ENCODE measurements around the gene LMNTD1.

DNA sequence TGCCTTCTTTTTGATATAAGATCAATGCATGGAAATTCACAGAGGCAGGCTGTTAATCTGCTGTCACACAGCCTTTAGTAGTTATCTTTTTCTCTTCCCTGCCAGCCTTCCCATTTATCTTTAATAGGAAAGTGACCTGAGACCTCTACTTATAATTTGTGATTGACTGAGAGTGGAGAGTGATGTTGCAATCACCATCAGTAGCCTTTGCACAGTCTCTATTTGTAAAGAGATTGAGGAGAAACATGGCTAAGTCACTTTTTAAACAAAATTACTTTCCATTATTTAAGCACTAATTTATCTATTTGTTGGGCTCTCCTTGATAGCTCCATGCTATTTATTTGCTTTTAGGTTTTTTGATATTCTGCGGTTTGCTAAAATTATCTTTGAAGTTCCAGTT, 19.9 kb downstream of the LMNTD1 start:
- TF ChIP-seq, protein P1, sequence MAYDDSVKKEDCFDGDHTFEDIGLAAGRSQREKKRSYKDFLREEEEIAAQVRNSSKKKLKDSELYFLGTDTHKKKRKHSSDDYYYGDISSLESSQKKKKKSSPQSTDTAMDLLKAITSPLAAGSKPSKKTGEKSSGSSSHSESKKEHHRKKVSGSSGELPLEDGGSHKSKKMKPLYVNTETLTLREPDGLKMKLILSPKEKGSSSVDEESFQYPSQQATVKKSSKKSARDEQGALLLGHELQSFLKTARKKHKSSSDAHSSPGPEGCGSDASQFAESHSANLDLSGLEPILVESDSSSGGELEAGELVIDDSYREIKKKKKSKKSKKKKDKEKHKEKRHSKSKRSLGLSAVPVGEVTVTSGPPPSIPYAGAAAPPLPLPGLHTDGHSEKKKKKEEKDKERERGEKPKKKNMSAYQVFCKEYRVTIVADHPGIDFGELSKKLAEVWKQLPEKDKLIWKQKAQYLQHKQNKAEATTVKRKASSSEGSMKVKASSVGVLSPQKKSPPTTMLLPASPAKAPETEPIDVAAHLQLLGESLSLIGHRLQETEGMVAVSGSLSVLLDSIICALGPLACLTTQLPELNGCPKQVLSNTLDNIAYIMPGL (CRISPR knock-in tag; IDR thresholded peaks at IDR 0.05) = no peak
- TF ChIP-seq MYC (IDR thresholded peaks at IDR 0.05; ENCODE audit: low read depth, low read length) (no peak), MYC (CRISPR knock-in tag; IDR thresholded peaks at IDR 0.05; ENCODE audit: borderline replicate concordance, low read depth) (no peak), STAT5A (IDR thresholded peaks at IDR 0.05; ENCODE audit: borderline replicate concordance, low read length) (no peak), ZNF830 (CRISPR knock-in tag; IDR thresholded peaks at IDR 0.05) (no peak), E2F1 (CRISPR knock-in tag; IDR thresholded peaks at IDR 0.05) (no peak), BRF1 (IDR thresholded peaks at IDR 0.05; ENCODE audit: borderline replicate concordance, extremely low read depth, insufficient read length) (no peak), MAZ (CRISPR knock-in tag; conservative IDR thresholded peaks at IDR 0.05 in 1 of 2, IDR thresholded peaks at IDR 0.05 in 1 of 2) (no peak), PRMT5 (CRISPR knock-in tag; IDR thresholded peaks at IDR 0.05) (no peak), CHD2 (IDR thresholded peaks at IDR 0.05; ENCODE audit: low read depth, low read length) (no peak), SIN3A (IDR thresholded peaks at IDR 0.05; ENCODE audit: borderline replicate concordance in 2 of 2, control insufficient read depth in 1 of 2, low read depth in 2 of 2, low read length in 2 of 2) (no peak), E4F1 (CRISPR knock-in tag; IDR thresholded peaks at IDR 0.05; ENCODE audit: borderline replicate concordance) (no peak)
- TF ChIP-seq, protein P2, sequence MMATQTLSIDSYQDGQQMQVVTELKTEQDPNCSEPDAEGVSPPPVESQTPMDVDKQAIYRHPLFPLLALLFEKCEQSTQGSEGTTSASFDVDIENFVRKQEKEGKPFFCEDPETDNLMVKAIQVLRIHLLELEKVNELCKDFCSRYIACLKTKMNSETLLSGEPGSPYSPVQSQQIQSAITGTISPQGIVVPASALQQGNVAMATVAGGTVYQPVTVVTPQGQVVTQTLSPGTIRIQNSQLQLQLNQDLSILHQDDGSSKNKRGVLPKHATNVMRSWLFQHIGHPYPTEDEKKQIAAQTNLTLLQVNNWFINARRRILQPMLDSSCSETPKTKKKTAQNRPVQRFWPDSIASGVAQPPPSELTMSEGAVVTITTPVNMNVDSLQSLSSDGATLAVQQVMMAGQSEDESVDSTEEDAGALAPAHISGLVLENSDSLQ (IDR thresholded peaks at IDR 0.05) = no peak
- TF ChIP-seq, protein P3, sequence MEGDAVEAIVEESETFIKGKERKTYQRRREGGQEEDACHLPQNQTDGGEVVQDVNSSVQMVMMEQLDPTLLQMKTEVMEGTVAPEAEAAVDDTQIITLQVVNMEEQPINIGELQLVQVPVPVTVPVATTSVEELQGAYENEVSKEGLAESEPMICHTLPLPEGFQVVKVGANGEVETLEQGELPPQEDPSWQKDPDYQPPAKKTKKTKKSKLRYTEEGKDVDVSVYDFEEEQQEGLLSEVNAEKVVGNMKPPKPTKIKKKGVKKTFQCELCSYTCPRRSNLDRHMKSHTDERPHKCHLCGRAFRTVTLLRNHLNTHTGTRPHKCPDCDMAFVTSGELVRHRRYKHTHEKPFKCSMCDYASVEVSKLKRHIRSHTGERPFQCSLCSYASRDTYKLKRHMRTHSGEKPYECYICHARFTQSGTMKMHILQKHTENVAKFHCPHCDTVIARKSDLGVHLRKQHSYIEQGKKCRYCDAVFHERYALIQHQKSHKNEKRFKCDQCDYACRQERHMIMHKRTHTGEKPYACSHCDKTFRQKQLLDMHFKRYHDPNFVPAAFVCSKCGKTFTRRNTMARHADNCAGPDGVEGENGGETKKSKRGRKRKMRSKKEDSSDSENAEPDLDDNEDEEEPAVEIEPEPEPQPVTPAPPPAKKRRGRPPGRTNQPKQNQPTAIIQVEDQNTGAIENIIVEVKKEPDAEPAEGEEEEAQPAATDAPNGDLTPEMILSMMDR (IDR thresholded peaks at IDR 0.05 in 2 of 3, conservative IDR thresholded peaks at IDR 0.05 in 1 of 3; ENCODE audit: insufficient read depth in 2 of 3, low read depth in 1 of 3, low read length in 3 of 3) = no peak

Measured in K562 (cell line).